Cardiac muscle cell (in vitro differentiated cells and primary cell): ENCODE data around the gene POC1B. TPM values are rescaled to one million over a fixed set of nuclear protein-coding genes. Genes with fewer than 3 reads are reported as not detected.

ENCODE experiments used
- DNase-seq, 2 donors: peaks; one replicate each; pipeline versions ENCODE4 v3.0.0 to v3.0.0-alpha.2; 2010 to 2017; ENCODE audit warnings: low read depth in 1 of 2, low spot score in 1 of 2
- H3K27ac ChIP-seq: fragments of 200-600 bp; sonication (generic); 2 replicates; pipeline ENCODE4 v1.5.1; 2016
- H3K27me3 ChIP-seq: fragments of 200-600 bp; sonication (generic); 2 replicates; pipeline ENCODE4 v1.6.0; 2016; ENCODE audit warnings: control low read depth
- H3K36me3 ChIP-seq: fragments of 200-600 bp; sonication (generic); 2 replicates; pipeline ENCODE4 v1.5.1; 2016; ENCODE audit warnings: control low read depth
- H3K4me1 ChIP-seq: fragments of 200-600 bp; sonication (generic); 2 replicates; pipeline ENCODE4 v1.8.1; 2017; ENCODE audit warnings: low read depth, mild to moderate bottlenecking, mixed run types
- H3K4me3 ChIP-seq: fragments of 200-600 bp; sonication (generic); 2 replicates; pipeline ENCODE4 v1.5.1; 2016; ENCODE audit warnings: mild to moderate bottlenecking
- H3K9me3 ChIP-seq: fragments of 200-600 bp; sonication (generic); 2 replicates; pipeline ENCODE4 v1.5.1; 2017; ENCODE audit warnings: low read depth, mild to moderate bottlenecking, control low read depth
- CTCF ChIP-seq: IDR thresholded peaks from 2 replicates; pipeline ENCODE4 v1.5.1; 2012; ENCODE audit warnings: low read depth, mild to moderate bottlenecking, low read length
- polyA plus RNA-seq: library from polyadenylated mRNA; unstranded; fragments of >200 nt; fragmentation: Nextera tagmentation; extraction: Ambion mirVana; gene quantifications from 2 replicates; pipeline ENCODE4 v1.2.1, GENCODE V29; 2016
- total RNA-seq: library from RNA; depleted of rRNA; stranded (reverse); fragments of >200 nt; gene quantifications from 2 replicates; pipeline ENCODE4 v1.2.3, GENCODE V29; 2016

POC1B gene
- total and polyA plus RNA-seq, 2 experiments from 2014 or later, result 12.8 to 16.1 TPM

GRCh38 chr12:89453121-89453978 lies 72.5 kb downstream of the POC1B start:
- no peaks in the 10 kb centered on the region for H3K9me3 ChIP-seq
- H3K27me3 ChIP-seq, result no peaks in the 10 kb centered on the region
- H3K27ac ChIP-seq, result peak overlapping the region; percentile 89
- DNase-seq, result peak; percentile 51 to 86
- peaks cover 41% of the 10 kb centered on the region for H3K4me1 ChIP-seq
- H3K4me3 ChIP-seq, result no peak overlapping the region
- no peaks in the 10 kb centered on the region for H3K36me3 ChIP-seq
- no peak for TF ChIP-seq CTCF

DNA sequence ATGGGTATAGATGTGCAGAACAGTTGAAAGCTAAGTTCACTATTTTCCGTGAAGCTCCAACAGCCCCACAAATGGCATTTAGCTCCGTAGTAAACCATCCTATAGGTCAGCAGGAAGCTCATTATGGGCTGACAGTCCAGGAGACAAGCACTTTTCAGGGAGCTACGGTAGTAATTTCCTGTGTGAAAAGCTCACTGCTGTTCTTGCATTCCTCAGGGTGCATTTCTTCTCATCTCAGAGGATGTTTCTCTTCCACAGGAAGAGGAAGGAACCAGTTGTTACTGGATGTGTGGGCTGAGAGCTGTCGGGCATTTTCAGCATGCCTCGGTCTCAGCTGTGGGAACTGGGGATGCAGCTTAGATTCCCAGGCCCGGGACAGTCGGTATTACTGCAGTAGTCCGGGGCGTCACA lies 74.0 kb downstream of the POC1B start:
- peak overlapping the region; percentile 89 for H3K27ac ChIP-seq
- no peaks in the 10 kb centered on the region for H3K36me3 ChIP-seq
- DNase-seq, result peak; percentile 77 to 90
- no peak overlapping the region for H3K4me3 ChIP-seq
- no peaks in the 10 kb centered on the region for H3K9me3 ChIP-seq
- H3K4me1 ChIP-seq, result peaks cover 41% of the 10 kb centered on the region
- no peaks in the 10 kb centered on the region for H3K27me3 ChIP-seq
- TF ChIP-seq CTCF, result no peak

- peak in 1 of 2 donors; percentile 89 for DNase-seq
- Histone ChIP-seq H3K9me3 (no peaks in the 10 kb centered on the region), H3K4me3 (no peak overlapping the region), H3K27me3 (no peaks in the 10 kb centered on the region), H3K27ac (peak overlapping the region; percentile 89), H3K36me3 (no peaks in the 10 kb centered on the region), H3K4me1 (peaks cover 41% of the 10 kb centered on the region)
- TF ChIP-seq CTCF, result no peak
Measured at GRCh38 chr12:89450907-89451306, 74.9 kb downstream of the POC1B start.

DNA sequence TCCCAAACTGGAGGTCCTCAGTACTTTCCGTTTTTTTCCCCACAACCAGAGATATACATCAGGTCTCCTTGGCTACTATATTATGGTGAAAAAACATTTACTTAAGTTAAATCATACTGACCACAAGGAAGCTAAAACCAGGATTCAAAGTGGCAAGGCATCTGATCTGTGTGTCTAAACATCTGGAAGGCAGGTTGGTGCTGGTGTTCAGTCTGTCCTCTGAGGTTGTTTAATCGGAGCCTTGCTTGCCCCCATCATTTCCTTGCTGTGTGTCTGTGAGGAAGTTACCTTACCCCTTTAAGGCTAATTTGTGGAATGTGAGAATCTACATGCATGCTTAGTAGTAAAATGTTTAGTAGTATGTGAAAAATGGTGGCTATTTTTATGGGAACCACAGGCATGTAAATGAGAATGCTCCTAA lies 76.9 kb downstream of the POC1B start:
- TF ChIP-seq CTCF, result no peak
- no peak overlapping the region for H3K27ac ChIP-seq
- H3K4me1 ChIP-seq, result peaks cover 31% of the 10 kb centered on the region
- H3K4me3 ChIP-seq, result no peak overlapping the region
- no peaks in the 10 kb centered on the region for H3K36me3 ChIP-seq
- DNase-seq, result no peak
- H3K9me3 ChIP-seq, result no peaks in the 10 kb centered on the region
- H3K27me3 ChIP-seq, result no peaks in the 10 kb centered on the region

GRCh38 chr12:89448526-89448925 lies 77.3 kb downstream of the POC1B start:
- Histone ChIP-seq H3K27me3 (no peaks in the 10 kb centered on the region), H3K4me1 (peaks cover 26% of the 10 kb centered on the region), H3K36me3 (no peaks in the 10 kb centered on the region), H3K27ac (no peak overlapping the region), H3K9me3 (no peaks in the 10 kb centered on the region), H3K4me3 (no peak overlapping the region)
- no peak for TF ChIP-seq CTCF
- DNase-seq, result no peak
